OCI-LY3 (cell line): Measurements from ENCODE around the gene TRIM67.

Source experiments
- EZH2phosphoT487 ChIP-seq: fragments of 200-600 bp; shearing (Covaris generic); IDR thresholded peaks from 2 replicates; pipeline ENCODE4 v1.6.1; 2018; ENCODE audit warnings: antibody characterized with exemption, mixed run types, low read depth
- TF ChIP-seq, protein P1 (sequence below): fragments of 200-600, 300-600 bp; sonication (generic); IDR thresholded peaks from 2 replicates; pipeline ENCODE4 v1.5.1; 2014; ENCODE audit warnings: antibody characterized with exemption, low read length, low read depth

GRCh38 chr1:231260351-231260750 is 98.5 kb downstream of the TRIM67 start:
- TF ChIP-seq, protein P1, sequence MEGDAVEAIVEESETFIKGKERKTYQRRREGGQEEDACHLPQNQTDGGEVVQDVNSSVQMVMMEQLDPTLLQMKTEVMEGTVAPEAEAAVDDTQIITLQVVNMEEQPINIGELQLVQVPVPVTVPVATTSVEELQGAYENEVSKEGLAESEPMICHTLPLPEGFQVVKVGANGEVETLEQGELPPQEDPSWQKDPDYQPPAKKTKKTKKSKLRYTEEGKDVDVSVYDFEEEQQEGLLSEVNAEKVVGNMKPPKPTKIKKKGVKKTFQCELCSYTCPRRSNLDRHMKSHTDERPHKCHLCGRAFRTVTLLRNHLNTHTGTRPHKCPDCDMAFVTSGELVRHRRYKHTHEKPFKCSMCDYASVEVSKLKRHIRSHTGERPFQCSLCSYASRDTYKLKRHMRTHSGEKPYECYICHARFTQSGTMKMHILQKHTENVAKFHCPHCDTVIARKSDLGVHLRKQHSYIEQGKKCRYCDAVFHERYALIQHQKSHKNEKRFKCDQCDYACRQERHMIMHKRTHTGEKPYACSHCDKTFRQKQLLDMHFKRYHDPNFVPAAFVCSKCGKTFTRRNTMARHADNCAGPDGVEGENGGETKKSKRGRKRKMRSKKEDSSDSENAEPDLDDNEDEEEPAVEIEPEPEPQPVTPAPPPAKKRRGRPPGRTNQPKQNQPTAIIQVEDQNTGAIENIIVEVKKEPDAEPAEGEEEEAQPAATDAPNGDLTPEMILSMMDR, result no peak
- no peak for TF ChIP-seq EZH2phosphoT487
